Neuronal stem cell (in vitro differentiated cells): ENCODE results near the gene TSC22D2.

ENCODE experiments used
- DNase-seq: peaks from one replicate; pipeline ENCODE4 v3.0.0-alpha.2; 2013; ENCODE audit warnings: low spot score
- H2AFZ ChIP-seq: one replicate; pipeline ENCODE4 v1.6.1; 2013; ENCODE audit warnings: mild to moderate bottlenecking, low read length, inconsistent platforms
- H2AK5ac ChIP-seq: 2 replicates; pipeline ENCODE4 v1.6.1; 2013; ENCODE audit warnings: low read depth, mild to moderate bottlenecking, inconsistent platforms, low read length, moderate library complexity, mixed read lengths
- H2BK120ac ChIP-seq: 2 replicates; pipeline ENCODE4 v1.6.1; 2013; ENCODE audit warnings: low read depth, mild to moderate bottlenecking, inconsistent platforms, low read length, moderate library complexity, mixed read lengths
- H2BK12ac ChIP-seq: one replicate; pipeline ENCODE4 v1.6.1; 2013; ENCODE audit warnings: low read length, inconsistent platforms
- H2BK15ac ChIP-seq: 2 replicates; pipeline ENCODE4 v1.6.1; 2013; ENCODE audit warnings: mild to moderate bottlenecking, low read length, inconsistent platforms, mixed read lengths
- H2BK5ac ChIP-seq: one replicate; pipeline ENCODE4 v1.6.1; 2013; ENCODE audit warnings: inconsistent platforms, mild to moderate bottlenecking, low read length, moderate library complexity
- H3K14ac ChIP-seq: one replicate; pipeline ENCODE4 v1.6.1; 2013; ENCODE audit warnings: low read length, inconsistent platforms
- H3K18ac ChIP-seq: 2 replicates; pipeline ENCODE4 v1.6.1; 2013; ENCODE audit warnings: low read length, inconsistent platforms
- H3K23ac ChIP-seq: 2 replicates; pipeline ENCODE4 v1.6.1; 2013; ENCODE audit warnings: low read depth, mild to moderate bottlenecking, mixed read lengths, low read length, inconsistent platforms; ENCODE audit not compliant: poor library complexity
- H3K27ac ChIP-seq: replicated peaks from 3 replicates; pipeline ENCODE4 v1.5.1; 2013; ENCODE audit warnings: low read length, inconsistent platforms
- H3K27me3 ChIP-seq, 3 experiments: 2 replicates each; pipeline ENCODE4 v1.6.1; 2013; ENCODE audit warnings: low read length in 3 of 3, mild to moderate bottlenecking in 2 of 3, inconsistent platforms in 1 of 3, low read depth in 1 of 3, mixed read lengths in 1 of 3, moderate library complexity in 1 of 3; ENCODE audit not compliant: control insufficient read depth in 3 of 3, insufficient read depth in 3 of 3
- H3K36me3 ChIP-seq, 2 donors: replicated peaks in 1 of 2; 2 replicates each; pipeline ENCODE4 v1.6.1; 2013; ENCODE audit warnings: low read length in 2 of 2; ENCODE audit not compliant: control insufficient read depth in 2 of 2, insufficient read depth in 2 of 2
- H3K4ac ChIP-seq: 2 replicates; pipeline ENCODE4 v1.6.1; 2013; ENCODE audit warnings: inconsistent platforms, mild to moderate bottlenecking, low read length, moderate library complexity
- H3K4me1 ChIP-seq, 2 donors: 1 replicate in 1 of 2; 2 replicates in 1 of 2; pipeline ENCODE4 v1.6.1; 2013; ENCODE audit warnings: low read length in 2 of 2, low read depth in 1 of 2; ENCODE audit not compliant: control insufficient read depth in 2 of 2, insufficient read depth in 1 of 2
- H3K4me2 ChIP-seq: one replicate; pipeline ENCODE4 v1.6.1; 2013; ENCODE audit warnings: mild to moderate bottlenecking, low read length, inconsistent platforms; ENCODE audit not compliant: insufficient read depth, poor library complexity, severe bottlenecking
- H3K4me3 ChIP-seq, 2 donors: 2 replicates each; pipeline ENCODE4 v1.5.1; 2013; ENCODE audit warnings: low read length in 2 of 2, mild to moderate bottlenecking in 2 of 2, inconsistent platforms in 1 of 2, moderate library complexity in 1 of 2
- H3K79me1 ChIP-seq: one replicate; pipeline ENCODE4 v1.6.1; 2013; ENCODE audit warnings: low read depth, mild to moderate bottlenecking, inconsistent platforms, low read length, moderate library complexity
- H3K9ac ChIP-seq: one replicate; pipeline ENCODE4 v1.6.1; 2013; ENCODE audit warnings: mild to moderate bottlenecking, low read depth, low read length, inconsistent platforms; ENCODE audit not compliant: poor library complexity
- H3K9me3 ChIP-seq, 2 donors: replicated peaks in 1 of 2; 2 replicates each; pipeline versions ENCODE3 to v1.6.1; 2013; ENCODE audit warnings: low read length in 2 of 2, mild to moderate bottlenecking in 2 of 2, inconsistent platforms in 1 of 2, low read depth in 1 of 2, mixed read lengths in 1 of 2, moderate library complexity in 1 of 2; ENCODE audit not compliant: control insufficient read depth in 2 of 2, insufficient read depth in 1 of 2
- H4K8ac ChIP-seq: one replicate; pipeline ENCODE4 v1.6.1; 2013; ENCODE audit warnings: low read depth, mild to moderate bottlenecking, inconsistent platforms, low read length, moderate library complexity
- H4K91ac ChIP-seq: one replicate; pipeline ENCODE4 v1.6.1; 2013; ENCODE audit warnings: low read length, low read depth, mild to moderate bottlenecking, inconsistent platforms; ENCODE audit not compliant: poor library complexity
- WGBS, 2 donors: extraction: QIAGEN DNeasy Blood & Tissue Kit; methylation state at CpG; one replicate each; pipeline ENCODE4 v1.1.7; 2013; ENCODE audit warnings: missing lambda C conversion rate in 2 of 2, mixed read lengths in 1 of 2; ENCODE audit not compliant: insufficient read length in 2 of 2, insufficient replicate concordance in 1 of 2; ENCODE audit errors: extremely low coverage in 2 of 2; 5-methylcytosine and 5-hydroxymethylcytosine counted together

TSC22D2 gene

GRCh38 chr3:150419959-150420358, 11.9 kb downstream of the TSC22D2 start:
- Histone ChIP-seq H3K18ac (no peak overlapping the region), H4K91ac (no peak overlapping the region), H4K8ac (no peak overlapping the region), H3K9me3 (no peaks in the 10 kb centered on the region), H2BK120ac (no peak overlapping the region), H3K23ac (no peak overlapping the region), H3K14ac (no peak overlapping the region), H2AK5ac (no peak overlapping the region), H3K9ac (no peak overlapping the region), H3K4ac (no peak overlapping the region), H3K4me2 (no peak overlapping the region), H3K4me3 (no peak overlapping the region), H2BK12ac (no peak overlapping the region), H3K4me1 (peaks cover 0 to 5% of the 10 kb centered on the region in 2 donors), H3K79me1 (no peaks in the 10 kb centered on the region), H2BK15ac (no peak overlapping the region), H3K36me3 (peaks cover 0 to 55% of the 10 kb centered on the region in 2 donors), H3K27me3 (no peaks in the 10 kb centered on the region), H2BK5ac (no peak overlapping the region), H3K27ac (no peak overlapping the region), H2AFZ (no peak overlapping the region)
- no peak for DNase-seq

- Histone ChIP-seq H3K27ac (no peak overlapping the region), H3K27me3 (no peaks in the 10 kb centered on the region), H3K9me3 (no peaks in the 10 kb centered on the region), H2AFZ (no peak overlapping the region), H4K91ac (no peak overlapping the region), H3K18ac (no peak overlapping the region), H3K79me1 (no peaks in the 10 kb centered on the region), H3K4me1 (peaks cover 0 to 5% of the 10 kb centered on the region in 2 donors), H4K8ac (no peak overlapping the region), H3K9ac (no peak overlapping the region), H2BK5ac (no peak overlapping the region), H2BK120ac (no peak overlapping the region), H2BK12ac (no peak overlapping the region), H3K4ac (no peak overlapping the region), H3K4me3 (no peak overlapping the region), H3K23ac (no peak overlapping the region), H3K4me2 (no peak overlapping the region), H3K36me3 (peaks cover 0 to 47% of the 10 kb centered on the region in 2 donors), H2BK15ac (no peak overlapping the region), H2AK5ac (no peak overlapping the region), H3K14ac (no peak overlapping the region)
- DNase-seq, result no peak
- WGBS, 2 donors, result no CpG with 5 or more reads among the region's 3 CpGs
These were observed 13.2 kb downstream of the TSC22D2 start for GRCh38 chr3:150421256-150421655.

GRCh38 chr3:150421799-150422548, 13.9 kb downstream of the TSC22D2 start:
- no peak for DNase-seq
- no peaks in the 10 kb centered on the region for H3K27me3 ChIP-seq
- no peak overlapping the region for H3K4me3 ChIP-seq
- no peak overlapping the region for H2BK12ac ChIP-seq
- H4K91ac ChIP-seq, result no peak overlapping the region
- H3K14ac ChIP-seq, result no peak overlapping the region
- no peak overlapping the region for H3K27ac ChIP-seq
- H3K9ac ChIP-seq, result no peak overlapping the region
- H3K9me3 ChIP-seq, result no peaks in the 10 kb centered on the region
- no CpG with 5 or more reads among the region's 3 CpGs for WGBS, 2 donors
- peaks cover 0 to 5% of the 10 kb centered on the region in 2 donors for H3K4me1 ChIP-seq
- H3K79me1 ChIP-seq, result no peaks in the 10 kb centered on the region
- H2BK120ac ChIP-seq, result no peak overlapping the region
- no peak overlapping the region for H3K4me2 ChIP-seq
- no peak overlapping the region for H2AFZ ChIP-seq
- H2AK5ac ChIP-seq, result no peak overlapping the region
- H3K36me3 ChIP-seq, result peaks cover 0 to 40% of the 10 kb centered on the region in 2 donors
- no peak overlapping the region for H3K4ac ChIP-seq
- H4K8ac ChIP-seq, result no peak overlapping the region
- no peak overlapping the region for H2BK15ac ChIP-seq
- no peak overlapping the region for H2BK5ac ChIP-seq
- H3K23ac ChIP-seq, result no peak overlapping the region
- H3K18ac ChIP-seq, result no peak overlapping the region

DNA sequence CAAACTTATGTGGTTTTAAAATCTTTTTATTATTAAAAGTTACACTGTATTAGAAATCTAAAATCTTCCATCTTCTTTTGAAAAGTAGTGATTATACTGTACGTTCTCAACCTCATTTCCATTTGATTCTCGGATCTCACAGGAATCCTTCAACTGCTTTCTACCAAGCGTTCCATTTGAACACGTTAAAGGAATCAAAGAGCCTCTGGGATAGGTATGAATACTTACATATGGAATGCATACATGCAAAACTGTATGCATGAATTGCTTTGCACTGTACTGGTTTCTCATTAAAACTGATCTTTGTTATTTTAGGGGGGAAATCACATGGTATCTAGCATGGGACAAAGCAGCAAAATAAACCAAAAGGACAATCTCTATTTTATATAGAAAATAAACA, 14.8 kb downstream of the TSC22D2 start:
- no peak overlapping the region for H2AK5ac ChIP-seq
- H3K27me3 ChIP-seq, result no peaks in the 10 kb centered on the region
- no peak overlapping the region for H2BK5ac ChIP-seq
- no peak overlapping the region for H4K8ac ChIP-seq
- no peak overlapping the region for H3K9ac ChIP-seq
- H2AFZ ChIP-seq, result no peak overlapping the region
- H3K14ac ChIP-seq, result no peak overlapping the region
- no peak overlapping the region for H3K4me3 ChIP-seq
- no peak for DNase-seq
- H3K4me2 ChIP-seq, result no peak overlapping the region
- no peaks in the 10 kb centered on the region for H3K79me1 ChIP-seq
- no peak overlapping the region for H4K91ac ChIP-seq
- no peak overlapping the region for H3K23ac ChIP-seq
- H2BK15ac ChIP-seq, result no peak overlapping the region
- no peak overlapping the region for H3K4ac ChIP-seq
- no peak overlapping the region for H2BK120ac ChIP-seq
- no CpG with 5 or more reads among the region's 4 CpGs for WGBS, 2 donors
- H3K27ac ChIP-seq, result no peak overlapping the region
- peaks cover 0 to 30% of the 10 kb centered on the region in 2 donors for H3K36me3 ChIP-seq
- no peaks in the 10 kb centered on the region for H3K9me3 ChIP-seq
- peaks cover 0 to 5% of the 10 kb centered on the region in 2 donors for H3K4me1 ChIP-seq
- no peak overlapping the region for H2BK12ac ChIP-seq
- H3K18ac ChIP-seq, result no peak overlapping the region
